ENCODE measurements around the gene DMRT1. TPM values are rescaled to one million over a fixed set of nuclear protein-coding genes. Genes with fewer than 3 reads are reported as not detected.

Gene DMRT1
- total and polyA plus RNA-seq, 8 donors: not detected

- Histone ChIP-seq H3K9me3 (no peaks in the 10 kb centered on the region), H3K27ac (no peak overlapping the region), H3K4me1 (no peaks in the 10 kb centered on the region), H3K36me3 (no peaks in the 10 kb centered on the region), H3K27me3 (peaks cover 0 to 35% (median 13%) of the 10 kb centered on the region in 4 donors), H3K4me3 (no peak overlapping the region)
- no peak for ATAC-seq
- intact Hi-C loops (cut with DNase I): no loop called here
- WGBS, 2 donors: 45 to 50% methylated on average over 7 of the region's 7 CpGs
- no peak for FAIRE-seq
- no peak for TF ChIP-seq CTCF (IDR thresholded peaks at IDR 0.05)
- DNase-seq: no peak
These were observed 1.2 kb upstream of the DMRT1 start for GRCh38 chr9:840343-840742.

GRCh38 chr9:842635-843426 lies 1.3 kb downstream of the DMRT1 start:
- Histone ChIP-seq H3K4me3 (no peak overlapping the region), H3K9me3 (no peaks in the 10 kb centered on the region), H3K36me3 (no peaks in the 10 kb centered on the region), H3K4me1 (no peaks in the 10 kb centered on the region), H3K27ac (no peak overlapping the region), H3K27me3 (peaks cover 0 to 37% (median 14%) of the 10 kb centered on the region in 4 donors)
- ATAC-seq (no peak), FAIRE-seq (no peak), DNase-seq (no peak)
- intact Hi-C loops (cut with DNase I): no loop called here
- 8% methylated on average over 61 of the region's 61 CpGs for WGBS, 2 donors
- no peak for TF ChIP-seq CTCF (IDR thresholded peaks at IDR 0.05)

GRCh38 chr9:843427-843785 lies 1.9 kb downstream of the DMRT1 start:
- FAIRE-seq (no peak), ATAC-seq (no peak), DNase-seq (no peak)
- Histone ChIP-seq H3K4me3 (no peak overlapping the region), H3K36me3 (no peaks in the 10 kb centered on the region), H3K27me3 (peaks cover 0 to 37% (median 14%) of the 10 kb centered on the region in 4 donors), H3K27ac (no peak overlapping the region), H3K9me3 (no peaks in the 10 kb centered on the region), H3K4me1 (no peaks in the 10 kb centered on the region)
- 13 to 15% methylated on average over 12 of the region's 12 CpGs for WGBS, 2 donors
- TF ChIP-seq CTCF (IDR thresholded peaks at IDR 0.05): no peak
- intact Hi-C loops (cut with DNase I): no loop called here

- H3K27me3 ChIP-seq: peaks cover 0 to 33% (median 14%) of the 10 kb centered on the region in 4 donors
- H3K4me3 ChIP-seq: no peak overlapping the region
- ATAC-seq (no peak), DNase-seq (no peak), FAIRE-seq (no peak)
- H3K27ac ChIP-seq: no peak overlapping the region
- no peak for TF ChIP-seq CTCF (IDR thresholded peaks at IDR 0.05)
- no peaks in the 10 kb centered on the region for H3K4me1 ChIP-seq
- WGBS, 2 donors: 47 to 58% methylated on average over 7 of the region's 7 CpGs
- no peaks in the 10 kb centered on the region for H3K36me3 ChIP-seq
- intact Hi-C loops (cut with DNase I): no loop called here
- no peaks in the 10 kb centered on the region for H3K9me3 ChIP-seq
These were observed 5.4 kb downstream of the DMRT1 start for GRCh38 chr9:846852-847251.

GRCh38 chr9:847505-847904 lies 6.0 kb downstream of the DMRT1 start:
- H3K27ac ChIP-seq: no peak overlapping the region
- FAIRE-seq (no peak), ATAC-seq (no peak), DNase-seq (no peak)
- H3K4me1 ChIP-seq: no peaks in the 10 kb centered on the region
- WGBS, 2 donors: 40 to 72% methylated on average over 6 of the region's 6 CpGs
- no peak overlapping the region for H3K4me3 ChIP-seq
- no peaks in the 10 kb centered on the region for H3K36me3 ChIP-seq
- intact Hi-C loops (cut with DNase I): no loop called here
- TF ChIP-seq CTCF (IDR thresholded peaks at IDR 0.05): no peak
- peaks cover 0 to 29% (median 13%) of the 10 kb centered on the region in 4 donors for H3K27me3 ChIP-seq
- no peaks in the 10 kb centered on the region for H3K9me3 ChIP-seq
